Liver (tissue), 9 donors: ENCODE data around the gene COX4I1. TPM values are rescaled to one million over a fixed set of nuclear protein-coding genes. Genes with fewer than 3 reads are reported as not detected.
"Not testable (repeated sequence)": the region's sequence is repeated elsewhere in the genome, so short reads cannot be mapped to it uniquely, and the experiment has no call there.

Source experiments
- DNase-seq: peaks from one replicate; pipeline ENCODE4 v3.0.0-alpha.2; 2017; ENCODE audit warnings: low spot score
- H3K27ac ChIP-seq, 2 donors: one replicate each; pipeline ENCODE4 v1.7.0; 2013; ENCODE audit warnings: inconsistent platforms in 2 of 2, low read length in 2 of 2, control low read depth in 1 of 2, low read depth in 1 of 2, mild to moderate bottlenecking in 1 of 2
- H3K27me3 ChIP-seq, 4 donors: one replicate each; pipeline versions ENCODE4 v1.6.1 to v1.7.0; 2013; ENCODE audit warnings: low read length in 3 of 4, inconsistent platforms in 1 of 4, mild to moderate bottlenecking in 1 of 4, moderate library complexity in 1 of 4; ENCODE audit not compliant: control insufficient read depth in 4 of 4, insufficient read depth in 4 of 4
- H3K36me3 ChIP-seq, 4 donors: one replicate each; pipeline versions ENCODE4 v1.6.1 to v1.7.0; 2013; ENCODE audit warnings: low read length in 3 of 4, mild to moderate bottlenecking in 3 of 4, low read depth in 1 of 4, moderate library complexity in 1 of 4; ENCODE audit not compliant: control insufficient read depth in 4 of 4, insufficient read depth in 3 of 4
- H3K4me1 ChIP-seq, 4 donors: one replicate each; pipeline versions ENCODE4 v1.6.1 to v1.7.0; 2013; ENCODE audit warnings: low read length in 3 of 4, mild to moderate bottlenecking in 3 of 4, moderate library complexity in 1 of 4; ENCODE audit not compliant: control insufficient read depth in 4 of 4, insufficient read depth in 4 of 4
- H3K4me3 ChIP-seq, 3 donors: one replicate each; pipeline versions ENCODE4 v1.6.1 to v1.7.0; 2013; ENCODE audit warnings: low read length in 3 of 3, control low read depth in 1 of 3, low read depth in 1 of 3, mild to moderate bottlenecking in 1 of 3
- H3K9ac ChIP-seq, 2 donors: one replicate each; pipeline ENCODE4 v1.7.0; 2013; ENCODE audit warnings: low read length in 2 of 2, mild to moderate bottlenecking in 2 of 2, moderate library complexity in 2 of 2, control low read depth in 1 of 2, low read depth in 1 of 2
- H3K9me3 ChIP-seq, 4 donors: one replicate each; pipeline versions ENCODE4 v1.6.1 to v1.7.0; 2013; ENCODE audit warnings: low read length in 3 of 4; ENCODE audit not compliant: control insufficient read depth in 4 of 4
- EGR1 ChIP-seq, 2 donors: IDR thresholded peaks; 2 replicates each; pipeline ENCODE4 v1.6.1; 2016 to 2018; ENCODE audit warnings: antibody characterized with exemption in 2 of 2, low read depth in 2 of 2
- FOXA1 ChIP-seq: IDR thresholded peaks from 2 replicates; pipeline ENCODE4 v1.6.1; 2016; ENCODE audit warnings: antibody characterized with exemption
- FOXA2 ChIP-seq: IDR thresholded peaks from 2 replicates; pipeline ENCODE4 v1.6.1; 2016; ENCODE audit warnings: antibody characterized with exemption
- GABPA ChIP-seq, 2 donors: IDR thresholded peaks in 1 of 2; conservative IDR thresholded peaks in 1 of 2; 2 replicates each; pipeline ENCODE4 v1.6.1; 2016; ENCODE audit warnings: antibody characterized with exemption in 2 of 2, mild to moderate bottlenecking in 1 of 2, moderate library complexity in 1 of 2
- HNF4A ChIP-seq, 2 donors: conservative IDR thresholded peaks; 2 replicates each; pipeline ENCODE4 v1.6.1; 2016; ENCODE audit warnings: antibody characterized with exemption in 2 of 2, mild to moderate bottlenecking in 2 of 2
- HNF4G ChIP-seq: IDR thresholded peaks from 2 replicates; pipeline ENCODE4 v1.6.1; 2016; ENCODE audit warnings: antibody characterized with exemption
- NR2F2 ChIP-seq: IDR thresholded peaks from 2 replicates; pipeline ENCODE4 v1.6.1; 2016; ENCODE audit warnings: antibody characterized with exemption
- TAF1 ChIP-seq: conservative IDR thresholded peaks from 2 replicates; pipeline ENCODE4 v1.6.1; 2016; ENCODE audit warnings: antibody characterized with exemption, mild to moderate bottlenecking
- YY1 ChIP-seq: IDR thresholded peaks from 2 replicates; pipeline ENCODE4 v1.6.1; 2016; ENCODE audit warnings: antibody characterized with exemption, mild to moderate bottlenecking
- WGBS: extraction: QIAGEN DNeasy Blood & Tissue Kit; methylation state at CpG from one replicate; pipeline ENCODE4 v1.1.7; 2013; 5-methylcytosine and 5-hydroxymethylcytosine counted together
- polyA plus RNA-seq, 2 donors: library from polyadenylated mRNA; stranded (reverse) in 1 of 2; unstranded in 1 of 2; fragments of 200-250 nt in 1 of 2; fragments of >200 nt in 1 of 2; fragmentation: Nextera tagmentation in 1 of 2; extraction: Ambion mirVana in 1 of 2; gene quantifications; one replicate each; pipeline versions ENCODE4 v1.2.1 to v1.2.3, GENCODE V29; 2013 to 2015
- total RNA-seq, 2 donors: library from RNA; depleted of rRNA; stranded (reverse); fragments of >200 nt; gene quantifications; one replicate each; pipeline ENCODE4 v1.2.3, GENCODE V29; 2014
- TF ChIP-seq, protein P1 (sequence below): IDR thresholded peaks from 2 replicates; pipeline ENCODE4 v1.6.1; 2016; ENCODE audit warnings: antibody characterized with exemption
- TF ChIP-seq, protein P2 (sequence below): IDR thresholded peaks from 2 replicates; pipeline ENCODE4 v1.6.1; 2016; ENCODE audit warnings: antibody characterized with exemption
- TF ChIP-seq, protein P3 (sequence below): IDR thresholded peaks from 2 replicates; pipeline ENCODE4 v1.6.1; 2016; ENCODE audit warnings: antibody characterized with exemption
- donor health status: healthy.
- donor health status: healthy.
- donor health status: healthy.
- donor health status: healthy.
- donor health status: healthy.

Gene COX4I1
- total and polyA plus RNA-seq, 4 donors: 186 to 576 (median 331) TPM

DNA sequence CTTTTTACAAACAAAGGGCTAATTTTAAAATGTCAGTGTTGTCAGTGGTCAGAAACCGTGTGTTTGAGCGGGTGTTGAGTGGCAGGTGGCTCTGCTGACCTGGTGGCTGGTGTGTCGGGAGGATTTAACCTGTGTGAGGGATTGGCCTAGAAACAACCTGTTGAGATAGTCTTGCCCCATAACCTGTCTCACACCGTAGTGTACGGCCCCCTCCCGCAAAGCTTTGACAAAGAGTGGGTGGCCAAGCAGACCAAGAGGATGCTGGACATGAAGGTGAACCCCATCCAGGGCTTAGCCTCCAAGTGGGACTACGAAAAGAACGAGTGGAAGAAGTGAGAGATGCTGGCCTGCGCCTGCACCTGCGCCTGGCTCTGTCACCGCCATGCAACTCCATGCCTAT is 7.0 kb downstream of the COX4I1 start:
- DNase-seq: no peak
- TF ChIP-seq YY1 (no peak), GABPA (IDR thresholded peaks at IDR 0.05 in 1 of 2, conservative IDR thresholded peaks at IDR 0.05 in 1 of 2) (no peak)
- TF ChIP-seq, protein P1, sequence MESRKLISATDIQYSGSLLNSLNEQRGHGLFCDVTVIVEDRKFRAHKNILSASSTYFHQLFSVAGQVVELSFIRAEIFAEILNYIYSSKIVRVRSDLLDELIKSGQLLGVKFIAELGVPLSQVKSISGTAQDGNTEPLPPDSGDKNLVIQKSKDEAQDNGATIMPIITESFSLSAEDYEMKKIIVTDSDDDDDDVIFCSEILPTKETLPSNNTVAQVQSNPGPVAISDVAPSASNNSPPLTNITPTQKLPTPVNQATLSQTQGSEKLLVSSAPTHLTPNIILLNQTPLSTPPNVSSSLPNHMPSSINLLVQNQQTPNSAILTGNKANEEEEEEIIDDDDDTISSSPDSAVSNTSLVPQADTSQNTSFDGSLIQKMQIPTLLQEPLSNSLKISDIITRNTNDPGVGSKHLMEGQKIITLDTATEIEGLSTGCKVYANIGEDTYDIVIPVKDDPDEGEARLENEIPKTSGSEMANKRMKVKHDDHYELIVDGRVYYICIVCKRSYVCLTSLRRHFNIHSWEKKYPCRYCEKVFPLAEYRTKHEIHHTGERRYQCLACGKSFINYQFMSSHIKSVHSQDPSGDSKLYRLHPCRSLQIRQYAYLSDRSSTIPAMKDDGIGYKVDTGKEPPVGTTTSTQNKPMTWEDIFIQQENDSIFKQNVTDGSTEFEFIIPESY: no peak
- TF ChIP-seq, protein P2, sequence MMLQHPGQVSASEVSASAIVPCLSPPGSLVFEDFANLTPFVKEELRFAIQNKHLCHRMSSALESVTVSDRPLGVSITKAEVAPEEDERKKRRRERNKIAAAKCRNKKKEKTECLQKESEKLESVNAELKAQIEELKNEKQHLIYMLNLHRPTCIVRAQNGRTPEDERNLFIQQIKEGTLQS: no peak
- WGBS: 97% methylated on average over 11 of the region's 11 CpGs
- Histone ChIP-seq H3K27ac (no peak overlapping the region), H3K9ac (no peak overlapping the region), H3K9me3 (no peaks in the 10 kb centered on the region), H3K4me3 (no peak overlapping the region), H3K27me3 (no peaks in the 10 kb centered on the region), H3K4me1 (peaks cover 0 to 3% (median 0%) of the 10 kb centered on the region in 4 donors), H3K36me3 (peaks cover 5 to 53% (median 44%) of the 10 kb centered on the region in 4 donors)

DNA sequence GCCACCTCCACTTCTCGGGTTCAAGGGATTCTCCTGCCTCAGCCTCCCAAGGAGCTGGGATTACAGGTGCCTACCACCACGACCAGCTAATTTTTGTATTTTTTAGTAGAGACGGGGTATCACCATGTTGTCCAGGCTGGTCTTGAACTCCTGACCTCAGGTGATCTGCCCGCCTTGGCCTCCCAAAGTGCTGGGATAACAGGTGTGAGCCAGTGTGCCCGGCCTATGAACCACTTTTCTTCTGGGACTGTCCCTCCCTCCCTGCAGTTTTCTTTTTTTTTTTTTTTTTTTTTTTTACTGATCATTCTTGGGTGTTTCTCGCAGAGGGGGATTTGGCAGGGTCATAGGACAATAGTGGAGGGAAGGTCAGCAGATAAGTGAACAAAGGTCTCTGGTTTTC is 7.8 kb downstream of the COX4I1 start:
- peaks cover 5 to 45% (median 40%) of the 10 kb centered on the region in 4 donors for H3K36me3 ChIP-seq
- not testable (repeated sequence) for H3K9ac ChIP-seq, H3K27ac ChIP-seq, H3K27me3 ChIP-seq, DNase-seq, H3K9me3 ChIP-seq, H3K4me1 ChIP-seq, H3K4me3 ChIP-seq
- 88% methylated on average over 6 of the region's 6 CpGs for WGBS

DNA sequence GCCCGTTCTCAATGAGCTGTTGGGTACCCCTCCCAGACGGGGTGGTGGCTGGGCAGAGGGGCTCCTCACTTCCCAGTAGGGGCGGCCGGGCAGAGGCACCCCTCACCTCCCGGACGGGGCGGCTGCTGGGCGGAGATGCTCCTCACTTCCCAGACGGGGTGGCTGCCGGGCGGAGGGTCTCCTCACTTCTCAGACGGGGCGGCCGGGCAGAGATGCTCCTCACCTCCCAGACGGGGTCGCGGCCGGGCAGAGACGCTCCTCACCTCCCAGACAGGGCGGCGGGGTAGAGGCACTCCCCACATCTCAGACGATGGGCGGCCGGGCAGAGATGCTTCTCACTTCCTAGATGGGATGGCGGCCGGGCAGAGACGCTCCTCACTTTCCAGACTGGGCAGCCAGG is 8.6 kb downstream of the COX4I1 start:
- not testable (repeated sequence) for H3K27me3 ChIP-seq, DNase-seq, H3K4me3 ChIP-seq, H3K27ac ChIP-seq, H3K4me1 ChIP-seq, H3K9ac ChIP-seq, H3K9me3 ChIP-seq
- 96% methylated on average over 15 of the region's 27 CpGs for WGBS
- peaks cover 5 to 37% (median 32%) of the 10 kb centered on the region in 4 donors for H3K36me3 ChIP-seq

DNA sequence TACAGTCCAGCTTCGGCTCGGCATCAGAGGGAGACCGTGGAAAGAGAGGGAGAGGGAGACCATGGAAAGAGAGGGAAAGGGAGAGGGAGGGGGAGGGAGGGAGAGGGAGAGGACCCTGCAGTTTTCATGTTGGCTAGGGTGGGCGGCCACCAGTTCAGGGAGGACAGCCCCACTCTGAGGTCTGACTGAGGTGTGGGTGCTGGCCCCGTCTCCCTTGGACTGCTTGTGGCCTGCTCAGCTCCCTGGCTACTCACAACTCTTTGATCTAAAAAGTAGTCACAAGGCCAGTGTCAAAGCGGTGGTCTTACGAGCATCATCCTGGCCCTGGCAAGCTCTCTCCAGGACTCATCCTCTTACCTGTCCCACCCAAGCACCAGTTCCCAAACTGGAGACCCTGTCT is 9.4 kb downstream of the COX4I1 start:
- no peak for DNase-seq
- TF ChIP-seq GABPA (IDR thresholded peaks at IDR 0.05 in 1 of 2, conservative IDR thresholded peaks at IDR 0.05 in 1 of 2) (no peak), HNF4A (conservative IDR thresholded peaks at IDR 0.05) (no peak), FOXA2 (no peak), NR2F2 (no peak), TAF1 (no peak), HNF4G (no peak), EGR1 (IDR thresholded peaks at IDR 0.05; ENCODE audit: low read depth in 2 of 2) (no peak), YY1 (no peak), FOXA1 (no peak)
- TF ChIP-seq, protein P2: no peak
- TF ChIP-seq, protein P3, sequence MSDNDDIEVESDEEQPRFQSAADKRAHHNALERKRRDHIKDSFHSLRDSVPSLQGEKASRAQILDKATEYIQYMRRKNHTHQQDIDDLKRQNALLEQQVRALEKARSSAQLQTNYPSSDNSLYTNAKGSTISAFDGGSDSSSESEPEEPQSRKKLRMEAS: no peak
- H3K4me1 ChIP-seq: no peaks in the 10 kb centered on the region
- no peaks in the 10 kb centered on the region for H3K9me3 ChIP-seq
- H3K36me3 ChIP-seq: peaks cover 5 to 29% (median 26%) of the 10 kb centered on the region in 4 donors
- WGBS: 95% methylated on average over 7 of the region's 7 CpGs
- no peak overlapping the region for H3K4me3 ChIP-seq
- no peak overlapping the region for H3K27ac ChIP-seq
- H3K27me3 ChIP-seq: no peaks in the 10 kb centered on the region
- H3K9ac ChIP-seq: no peak overlapping the region
